SK-N-SH treated with all-trans-retinoic acid at 6 μM for 48 hours (cell line): ENCODE data around the gene MGLL.

Experiments used
- ATAC-seq: fragments of 200-7000 bp; cut with Tn5 transposase; 3 replicates; pipeline ENCODE4 v1.9.1; 2020; ENCODE audit warnings: mild to moderate bottlenecking, moderate library complexity
- ARNTL ChIP-seq: fragments of 450-650 bp; formaldehyde crosslinking; IDR thresholded peaks from 2 replicates; pipeline ENCODE4 v1.5.0; 2020; ENCODE audit warnings: low read depth, mild to moderate bottlenecking, moderate library complexity, borderline replicate concordance
- BACH2 ChIP-seq: fragments of 250-450 bp; sonication (Bioruptor Pico); IDR thresholded peaks from 2 replicates; pipeline ENCODE4 v1.9.0; 2021; ENCODE audit warnings: mild to moderate bottlenecking, borderline replicate concordance
- CREB5 ChIP-seq: fragments of 250-450 bp; sonication (Bioruptor Pico); IDR thresholded peaks from 2 replicates; pipeline ENCODE4 v1.5.1; 2020; ENCODE audit warnings: low read depth, mild to moderate bottlenecking, moderate library complexity
- CSRNP3 ChIP-seq: fragments of 250-450 bp; sonication (Bioruptor Pico); IDR thresholded peaks from 2 replicates; pipeline ENCODE4 v1.5.1; 2021; ENCODE audit warnings: mild to moderate bottlenecking, moderate library complexity
- ESRRG ChIP-seq: fragments of 250-450 bp; sonication (Bioruptor Pico); IDR thresholded peaks from 2 replicates; pipeline ENCODE4 v1.6.1; 2021; ENCODE audit warnings: mild to moderate bottlenecking
- GLIS3 ChIP-seq: fragments of 250-450 bp; sonication (Bioruptor Pico); IDR thresholded peaks from 2 replicates; pipeline ENCODE4 v1.5.0; 2020; ENCODE audit warnings: mild to moderate bottlenecking, moderate library complexity
- OSR1 ChIP-seq: fragments of 250-450 bp; sonication (Bioruptor Pico); IDR thresholded peaks from 2 replicates; pipeline ENCODE4 v1.8.0; 2022; ENCODE audit warnings: moderate library complexity, mild to moderate bottlenecking, inconsistent platforms
- PATZ1 ChIP-seq: fragments of 250-450 bp; sonication (Bioruptor Pico); IDR thresholded peaks from 2 replicates; pipeline ENCODE4 v1.8.0; 2020; ENCODE audit warnings: mild to moderate bottlenecking, moderate library complexity, borderline replicate concordance
- PPARA ChIP-seq: fragments of 250-450 bp; sonication (Bioruptor Pico); IDR thresholded peaks from 2 replicates; pipeline ENCODE4 v1.5.0; 2020; ENCODE audit warnings: mild to moderate bottlenecking, borderline replicate concordance
- RARB ChIP-seq: fragments of 250-450 bp; sonication (Bioruptor Pico); IDR thresholded peaks from 2 replicates; pipeline ENCODE4 v1.8.0; 2021; ENCODE audit warnings: mild to moderate bottlenecking, moderate library complexity
- SNAI2 ChIP-seq: fragments of 250-450 bp; sonication (Bioruptor Pico); IDR thresholded peaks from 2 replicates; pipeline ENCODE4 v1.5.0; 2020; ENCODE audit warnings: mild to moderate bottlenecking, moderate library complexity
- TOX ChIP-seq: fragments of 250-450 bp; sonication (Bioruptor Pico); IDR thresholded peaks from 2 replicates; pipeline ENCODE4 v1.8.0; 2021; ENCODE audit warnings: mild to moderate bottlenecking, moderate library complexity, borderline replicate concordance
- TSHZ2 ChIP-seq: fragments of 250-450 bp; sonication (Bioruptor Pico); IDR thresholded peaks from 2 replicates; pipeline ENCODE4 v1.5.0; 2020; ENCODE audit warnings: mild to moderate bottlenecking, moderate library complexity
- ZC3H10 ChIP-seq: fragments of 250-450 bp; sonication (Bioruptor Pico); IDR thresholded peaks from 2 replicates; pipeline ENCODE4 v1.5.1; 2021; ENCODE audit warnings: mild to moderate bottlenecking, moderate library complexity
- ZFP30 ChIP-seq: fragments of 450-650 bp; formaldehyde crosslinking; IDR thresholded peaks from 2 replicates; pipeline ENCODE4 v1.5.0; 2022; ENCODE audit warnings: mild to moderate bottlenecking, moderate library complexity
- ZNF565 ChIP-seq: fragments of 450-650 bp; formaldehyde crosslinking; conservative IDR thresholded peaks from 2 replicates; pipeline ENCODE4 v1.5.0; 2020; ENCODE audit warnings: low read depth, mild to moderate bottlenecking, moderate library complexity
- ZNF70 ChIP-seq: fragments of 450-650 bp; formaldehyde crosslinking; IDR thresholded peaks from 2 replicates; pipeline ENCODE4 v1.5.0; 2020; ENCODE audit warnings: mild to moderate bottlenecking, moderate library complexity
- ZNF8 ChIP-seq: fragments of 450-650 bp; formaldehyde crosslinking; IDR thresholded peaks from 2 replicates; pipeline ENCODE4 v1.5.0; 2020; ENCODE audit warnings: mild to moderate bottlenecking, moderate library complexity

MGLL gene

GRCh38 chr3:127718245-127718915 is 103.9 kb downstream of the MGLL start:
- TF ChIP-seq ZC3H10 (CRISPR knock-in tag) (no peak), ESRRG (CRISPR knock-in tag) (no peak), CSRNP3 (no peak), SNAI2 (CRISPR knock-in tag) (no peak), CREB5 (CRISPR knock-in tag) (no peak), PATZ1 (CRISPR knock-in tag) (no peak), ARNTL (CRISPR knock-in tag) (no peak), PPARA (CRISPR knock-in tag) (no peak), ZNF565 (CRISPR knock-in tag) (no peak), GLIS3 (no peak), TSHZ2 (CRISPR knock-in tag) (no peak), ZNF8 (no peak), RARB (CRISPR knock-in tag) (no peak)
- ATAC-seq, result no peak

GRCh38 chr3:127717357-127718244 is 104.7 kb downstream of the MGLL start:
- TF ChIP-seq ZNF70 (CRISPR knock-in tag) (no peak), TSHZ2 (CRISPR knock-in tag) (no peak), ZFP30 (CRISPR knock-in tag) (no peak), PPARA (CRISPR knock-in tag) (no peak), ZNF8 (no peak), TOX (no peak), OSR1 (CRISPR knock-in tag) (no peak), ZNF565 (CRISPR knock-in tag) (no peak), ESRRG (CRISPR knock-in tag) (no peak), RARB (CRISPR knock-in tag) (no peak)
- no peak for ATAC-seq

- ATAC-seq, result no peak
- TF ChIP-seq RARB (CRISPR knock-in tag) (no peak), SNAI2 (CRISPR knock-in tag) (no peak), ZNF565 (CRISPR knock-in tag) (no peak), GLIS3 (no peak), ZNF8 (no peak), ARNTL (CRISPR knock-in tag) (no peak), PATZ1 (CRISPR knock-in tag) (no peak), TSHZ2 (CRISPR knock-in tag) (no peak), OSR1 (CRISPR knock-in tag) (no peak), BACH2 (CRISPR knock-in tag) (no peak)
Observed at GRCh38 chr3:127716384-127716783, 105.9 kb downstream of the MGLL start.
